Fibroblast of lung (primary cell): ENCODE measurements around the gene ZBTB7C. TPM values are rescaled to one million over a fixed set of nuclear protein-coding genes. Genes with fewer than 3 reads are reported as not detected.

ENCODE experiments used
- DNase-seq, 2 donors: peaks; one replicate each; pipeline versions ENCODE4 v3.0.0 to v3.0.0-alpha.2; 2010; ENCODE audit warnings: low read depth in 2 of 2
- H2AFZ ChIP-seq: 2 replicates; pipeline ENCODE4 v1.5.1; 2012; ENCODE audit warnings: low read length, control low read depth, inconsistent platforms
- H3K27ac ChIP-seq: 2 replicates; pipeline ENCODE4 v1.5.1; 2011; ENCODE audit warnings: low read length, control low read depth; ENCODE audit not compliant: insufficient read depth
- H3K27me3 ChIP-seq: 2 replicates; pipeline ENCODE4 v1.5.1; 2011; ENCODE audit warnings: mild to moderate bottlenecking, low read length; ENCODE audit not compliant: control insufficient read depth, insufficient read depth
- H3K36me3 ChIP-seq: 2 replicates; pipeline ENCODE4 v1.5.1; 2011; ENCODE audit warnings: low read length; ENCODE audit not compliant: control insufficient read depth, insufficient read depth
- H3K4me1 ChIP-seq: 2 replicates; pipeline ENCODE4 v1.5.1; 2011; ENCODE audit warnings: low read length; ENCODE audit not compliant: control insufficient read depth, insufficient read depth; ENCODE audit errors: extremely low read depth
- H3K4me2 ChIP-seq: 2 replicates; pipeline ENCODE4 v1.5.1; 2011; ENCODE audit warnings: low read length, control low read depth; ENCODE audit not compliant: insufficient read depth; ENCODE audit errors: extremely low read depth
- H3K4me3 ChIP-seq, 4 experiments: fragments of 200-600 bp in 1 of 4; sonication (generic) in 1 of 4; replicated peaks in 1 of 4; 2 replicates each; pipeline ENCODE4 v1.5.1; 2011 to 2016; ENCODE audit warnings: low read length in 4 of 4, low read depth in 3 of 4, mild to moderate bottlenecking in 3 of 4, control low read depth in 2 of 4, inconsistent platforms in 1 of 4, mixed read lengths in 1 of 4; ENCODE audit not compliant: insufficient read depth in 1 of 4; ENCODE audit errors: control extremely low read depth in 1 of 4
- H3K79me2 ChIP-seq: 2 replicates; pipeline ENCODE4 v1.5.1; 2012; ENCODE audit warnings: mild to moderate bottlenecking, low read length, inconsistent platforms; ENCODE audit not compliant: control insufficient read depth, insufficient read depth
- H3K9ac ChIP-seq: 2 replicates; pipeline ENCODE4 v1.5.1; 2011; ENCODE audit warnings: mild to moderate bottlenecking, low read length, control low read depth; ENCODE audit not compliant: insufficient read depth
- H3K9me3 ChIP-seq: 2 replicates; pipeline ENCODE4 v1.5.1; 2012; ENCODE audit warnings: low read depth, low read length; ENCODE audit not compliant: control insufficient read depth, insufficient read depth
- H4K20me1 ChIP-seq: 2 replicates; pipeline ENCODE4 v1.5.1; 2011; ENCODE audit warnings: low read length; ENCODE audit not compliant: control insufficient read depth, insufficient read depth; ENCODE audit errors: extremely low read depth
- CTCF ChIP-seq, 2 donors: IDR thresholded peaks in 1 of 2; conservative IDR thresholded peaks in 1 of 2; 1 replicate in 1 of 2; 2 replicates in 1 of 2; pipeline ENCODE4 v1.5.1; 2011 to 2012; ENCODE audit warnings: low read length in 2 of 2, control low read depth in 1 of 2, inconsistent platforms in 1 of 2, low read depth in 1 of 2, mild to moderate bottlenecking in 1 of 2
- EZH2 ChIP-seq: IDR thresholded peaks from 2 replicates; pipeline ENCODE4 v1.5.1; 2012; ENCODE audit warnings: low read length, control low read depth, mild to moderate bottlenecking; ENCODE audit errors: missing control alignments
- polyA plus RNA-seq, 2 donors: library from polyadenylated mRNA; depleted of rRNA in 1 of 2; stranded (reverse) in 1 of 2; unstranded in 1 of 2; fragments of >200 nt; gene quantifications; 2 replicates each; pipeline ENCODE4 v1.2.1, GENCODE V29; 2011 to 2012; ENCODE audit warnings: missing spikeins in 1 of 2
- total RNA-seq: library from RNA; depleted of rRNA; stranded (reverse); fragments of >200 nt; gene quantifications from 2 replicates; pipeline ENCODE4 v1.2.1, GENCODE V29; 2014

Gene ZBTB7C
- total and polyA plus RNA-seq, 2 donors (not counting 1 experiment from before 2014, with no cell fraction given) = 0.19 to 0.33 TPM

- H3K9ac ChIP-seq = no peak overlapping the region
- H3K27me3 ChIP-seq = no peaks in the 10 kb centered on the region
These were observed 304.5 kb downstream of the ZBTB7C start for GRCh38 chr18:48104705-48105104.

GRCh38 chr18:48100651-48101165 lies 308.5 kb downstream of the ZBTB7C start:
- H3K36me3 ChIP-seq = no peaks in the 10 kb centered on the region
- H2AFZ ChIP-seq = no peak overlapping the region
- H3K27me3 ChIP-seq = no peaks in the 10 kb centered on the region
- no peak overlapping the region for H3K4me2 ChIP-seq
- H4K20me1 ChIP-seq = no peaks in the 10 kb centered on the region
- H3K4me3 ChIP-seq = no peak overlapping the region
- no peak for DNase-seq
- H3K9me3 ChIP-seq = no peaks in the 10 kb centered on the region
- H3K79me2 ChIP-seq = no peaks in the 10 kb centered on the region
- TF ChIP-seq EZH2 (no peak), CTCF (conservative IDR thresholded peaks at IDR 0.05 in 1 of 2, IDR thresholded peaks at IDR 0.05 in 1 of 2; ENCODE audit: low read depth in 1 of 2, low read length in 2 of 2) (no peak)
- no peak overlapping the region for H3K27ac ChIP-seq
- H3K4me1 ChIP-seq = no peaks in the 10 kb centered on the region
- H3K9ac ChIP-seq = no peak overlapping the region

More at GRCh38 chr18:48104705-48105104, 304.5 kb downstream of the ZBTB7C start:
- Histone ChIP-seq H3K79me2 (no peaks in the 10 kb centered on the region), H3K9me3 (no peaks in the 10 kb centered on the region), H3K27ac (no peak overlapping the region), H3K36me3 (no peaks in the 10 kb centered on the region), H3K4me1 (no peaks in the 10 kb centered on the region), H2AFZ (no peak overlapping the region), H3K4me3 (no peak overlapping the region), H3K4me2 (no peak overlapping the region), H4K20me1 (no peaks in the 10 kb centered on the region)
- DNase-seq = no peak
- TF ChIP-seq EZH2 = no peak
- TF ChIP-seq CTCF (conservative IDR thresholded peaks at IDR 0.05 in 1 of 2, IDR thresholded peaks at IDR 0.05 in 1 of 2; ENCODE audit: low read depth in 1 of 2, low read length in 2 of 2) = no peak

DNA sequence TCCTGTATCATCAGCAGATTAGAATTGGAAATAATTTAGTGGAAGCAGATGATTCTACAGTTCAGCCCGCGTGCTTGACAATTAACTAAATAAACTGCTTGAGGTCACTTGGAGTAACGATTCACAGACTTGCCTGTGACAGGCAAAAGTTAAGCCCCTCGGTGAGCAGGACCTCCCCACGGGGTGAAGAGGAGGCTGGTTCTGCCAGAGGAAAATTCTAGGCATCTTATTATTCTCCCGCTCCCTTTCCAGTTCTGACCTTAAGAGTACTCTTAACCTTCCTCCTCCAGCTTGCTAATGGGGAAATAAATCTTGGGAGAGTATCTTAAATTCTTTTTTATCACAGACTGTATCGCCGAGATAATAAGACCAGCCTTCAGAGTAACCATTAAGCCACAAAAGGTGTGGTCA lies 309.0 kb downstream of the ZBTB7C start:
- H3K4me2 ChIP-seq = no peak overlapping the region
- TF ChIP-seq CTCF (conservative IDR thresholded peaks at IDR 0.05 in 1 of 2, IDR thresholded peaks at IDR 0.05 in 1 of 2; ENCODE audit: low read depth in 1 of 2, low read length in 2 of 2) = no peak
- no peak for TF ChIP-seq EZH2
- H3K36me3 ChIP-seq = no peaks in the 10 kb centered on the region
- no peaks in the 10 kb centered on the region for H3K9me3 ChIP-seq
- H4K20me1 ChIP-seq = no peaks in the 10 kb centered on the region
- H3K4me1 ChIP-seq = no peaks in the 10 kb centered on the region
- no peaks in the 10 kb centered on the region for H3K27me3 ChIP-seq
- DNase-seq = no peak
- no peak overlapping the region for H3K4me3 ChIP-seq
- no peaks in the 10 kb centered on the region for H3K79me2 ChIP-seq
- H3K9ac ChIP-seq = no peak overlapping the region
- H3K27ac ChIP-seq = no peak overlapping the region
- no peak overlapping the region for H2AFZ ChIP-seq
